Bone marrow (tissue), 2 donors: ENCODE data around the gene DDX54.
"Not testable (repeated sequence)": the region's sequence is repeated elsewhere in the genome, so short reads cannot be mapped to it uniquely, and the experiment has no call there.

ENCODE experiments used
- DNase-seq, 2 donors: peaks; one replicate each; lab custom pipeline; 2025; lab: John Stamatoyannopoulos, UW

Gene DDX54

GRCh38 chr12:113216027-113216426 lies 30.7 kb upstream of the DDX54 start:
- DNase-seq, result no peak

- peak in 1 of 2 donors; percentile 47 for DNase-seq
These were observed 29.7 kb upstream of the DDX54 start for GRCh38 chr12:113214895-113215400.

- DNase-seq, result no peak
These were observed 25.9 kb upstream of the DDX54 start for GRCh38 chr12:113211160-113211559.

DNA sequence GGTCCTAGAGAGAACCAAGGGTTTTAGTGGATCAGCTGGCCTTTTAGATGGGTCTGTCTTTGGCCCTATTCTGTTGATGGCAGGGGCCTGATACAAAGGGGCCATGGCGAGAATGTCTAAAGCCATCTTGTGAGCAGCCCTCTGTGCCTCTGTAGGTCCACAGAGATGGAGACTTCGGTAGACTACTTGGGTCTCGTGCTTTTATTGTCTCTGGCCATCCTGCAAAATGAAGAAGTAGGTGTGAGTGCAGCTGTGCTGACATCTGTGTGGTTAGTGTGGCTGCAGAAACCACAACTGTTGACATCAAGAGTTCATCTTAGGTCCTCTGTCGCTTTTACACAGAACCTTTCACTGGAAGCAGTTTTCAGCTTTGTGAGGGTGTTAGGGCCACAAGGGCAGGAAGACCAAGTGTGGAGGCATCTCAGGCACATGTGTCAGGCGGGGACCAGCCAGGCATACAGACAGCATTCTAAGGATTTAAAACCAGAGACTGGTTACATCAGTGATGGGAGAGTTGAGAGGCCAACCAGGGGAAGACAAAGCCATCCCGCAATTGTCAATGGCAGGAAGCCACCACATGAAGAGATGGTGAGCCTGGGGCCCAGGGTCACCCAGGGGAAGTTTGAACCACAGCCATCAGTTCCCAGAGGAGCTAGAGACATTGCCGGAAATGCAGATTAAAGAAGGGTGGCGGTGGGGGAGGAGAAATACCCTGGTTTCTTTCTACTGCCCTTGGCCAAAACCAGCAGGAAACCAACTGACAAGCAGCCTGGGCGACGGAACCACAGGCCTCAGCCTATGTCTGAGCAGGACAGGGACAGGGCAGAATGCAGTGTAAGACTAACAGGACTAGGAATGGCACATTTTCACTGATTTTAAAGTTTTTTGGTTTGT lies 23.0 kb upstream of the DDX54 start:
- peak; percentile 55 to 79 for DNase-seq

DNA sequence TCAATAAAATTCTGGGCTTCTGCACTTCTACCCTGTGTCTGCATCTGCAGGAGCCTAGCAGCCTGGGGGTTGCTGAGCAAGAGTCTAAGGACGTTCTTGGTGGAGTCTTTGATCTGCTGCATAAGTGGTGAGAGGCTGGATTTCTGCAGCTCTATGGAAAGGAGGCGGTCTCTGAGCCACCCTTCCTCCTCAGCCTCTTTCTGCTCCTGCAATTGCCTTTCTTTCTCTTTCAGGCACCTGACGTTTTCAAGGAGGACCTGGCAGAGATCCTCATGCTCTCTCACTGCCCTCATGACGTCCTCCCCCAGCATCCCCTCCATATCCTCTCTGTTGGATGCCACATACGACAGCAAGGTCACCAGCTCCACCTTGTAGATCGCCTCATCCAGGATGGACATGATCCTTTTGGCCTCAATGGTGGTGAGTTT lies 22.3 kb upstream of the DDX54 start:
- no peak for DNase-seq

DNA sequence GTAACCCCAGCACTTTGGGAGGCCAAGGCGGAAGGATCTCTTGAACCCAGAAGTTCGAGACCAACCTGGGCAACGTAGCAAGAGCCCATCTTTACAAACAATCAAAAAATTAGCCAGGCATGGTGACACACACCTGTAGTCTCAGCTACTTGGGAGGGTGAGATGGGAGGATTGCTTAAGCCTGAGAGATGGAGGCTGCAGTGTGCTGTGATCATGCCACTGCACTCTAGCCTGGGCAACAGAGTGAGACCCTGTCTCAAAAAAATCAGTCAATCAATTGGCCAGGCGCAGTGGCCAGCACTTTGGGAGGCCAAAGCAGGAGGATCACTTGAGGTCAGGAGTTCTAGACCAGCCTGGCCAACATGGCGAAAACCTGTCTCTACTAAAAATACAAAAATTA lies 21.5 kb upstream of the DDX54 start:
- not testable (repeated sequence) for DNase-seq

DNA sequence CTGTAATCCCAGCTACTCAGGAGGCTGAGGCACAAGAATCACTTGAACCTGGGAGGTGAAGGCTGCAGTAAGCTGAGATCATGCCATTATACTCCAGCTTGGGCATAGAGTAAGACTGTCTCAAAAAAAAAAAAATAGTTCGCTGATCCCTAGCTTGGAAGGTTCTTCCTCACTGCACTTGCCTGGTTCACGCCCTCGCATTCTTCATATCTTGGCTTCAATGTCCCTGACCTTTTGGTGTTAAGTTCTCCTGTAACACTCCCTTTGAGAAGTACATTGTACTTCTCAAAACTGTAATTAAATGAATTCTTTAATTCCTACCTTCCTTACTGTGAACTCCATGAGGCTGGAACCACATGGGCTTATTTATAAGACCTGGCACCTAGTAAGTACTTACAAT lies 19.5 kb upstream of the DDX54 start:
- DNase-seq, result no peak

DNA sequence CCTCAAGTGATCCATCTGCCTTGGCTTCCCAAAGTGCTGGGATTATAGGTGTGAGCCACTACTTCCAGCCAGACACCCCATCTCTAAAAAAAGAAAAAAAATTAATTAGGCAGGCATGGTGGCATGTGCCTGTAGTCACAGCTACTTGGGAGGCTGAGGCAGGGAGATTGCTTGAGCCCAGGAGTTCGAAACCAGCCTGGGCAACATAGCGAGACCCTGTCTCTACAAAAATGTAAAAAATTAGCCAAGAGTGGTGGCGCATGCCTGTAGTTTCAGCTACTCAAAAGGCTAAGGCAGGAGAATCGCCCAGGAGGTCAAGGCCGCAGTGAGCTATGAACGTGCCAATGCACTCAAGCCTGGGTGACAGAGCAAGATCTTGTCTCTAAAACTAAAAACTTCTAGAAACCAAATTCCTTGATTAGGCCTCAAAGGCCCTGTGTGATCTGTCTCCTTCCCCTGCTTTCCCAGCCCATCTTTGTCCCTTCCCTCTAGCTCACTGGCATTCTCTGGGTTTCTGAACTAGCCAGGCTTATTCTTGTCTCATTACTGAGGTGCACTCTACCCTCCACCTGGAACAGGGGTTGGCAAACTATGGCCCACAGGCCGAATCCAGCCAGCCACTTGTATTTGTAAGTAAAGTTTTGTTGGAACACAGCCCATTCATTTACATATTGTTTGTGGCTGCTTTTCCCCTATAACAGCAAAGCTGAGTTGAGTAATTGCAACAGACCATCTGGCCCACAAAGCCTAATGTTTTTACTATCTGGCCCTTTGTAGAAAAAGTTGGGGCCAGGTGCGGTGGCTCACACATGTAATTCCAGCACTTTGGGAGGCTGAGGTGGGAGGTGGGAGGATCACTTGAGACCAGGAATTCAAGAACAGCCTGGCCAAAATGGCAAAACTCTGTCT lies 18.8 kb upstream of the DDX54 start:
- no peak for DNase-seq

- no peak for DNase-seq
These were observed 17.2 kb upstream of the DDX54 start for GRCh38 chr12:113202300-113203075.

DNA sequence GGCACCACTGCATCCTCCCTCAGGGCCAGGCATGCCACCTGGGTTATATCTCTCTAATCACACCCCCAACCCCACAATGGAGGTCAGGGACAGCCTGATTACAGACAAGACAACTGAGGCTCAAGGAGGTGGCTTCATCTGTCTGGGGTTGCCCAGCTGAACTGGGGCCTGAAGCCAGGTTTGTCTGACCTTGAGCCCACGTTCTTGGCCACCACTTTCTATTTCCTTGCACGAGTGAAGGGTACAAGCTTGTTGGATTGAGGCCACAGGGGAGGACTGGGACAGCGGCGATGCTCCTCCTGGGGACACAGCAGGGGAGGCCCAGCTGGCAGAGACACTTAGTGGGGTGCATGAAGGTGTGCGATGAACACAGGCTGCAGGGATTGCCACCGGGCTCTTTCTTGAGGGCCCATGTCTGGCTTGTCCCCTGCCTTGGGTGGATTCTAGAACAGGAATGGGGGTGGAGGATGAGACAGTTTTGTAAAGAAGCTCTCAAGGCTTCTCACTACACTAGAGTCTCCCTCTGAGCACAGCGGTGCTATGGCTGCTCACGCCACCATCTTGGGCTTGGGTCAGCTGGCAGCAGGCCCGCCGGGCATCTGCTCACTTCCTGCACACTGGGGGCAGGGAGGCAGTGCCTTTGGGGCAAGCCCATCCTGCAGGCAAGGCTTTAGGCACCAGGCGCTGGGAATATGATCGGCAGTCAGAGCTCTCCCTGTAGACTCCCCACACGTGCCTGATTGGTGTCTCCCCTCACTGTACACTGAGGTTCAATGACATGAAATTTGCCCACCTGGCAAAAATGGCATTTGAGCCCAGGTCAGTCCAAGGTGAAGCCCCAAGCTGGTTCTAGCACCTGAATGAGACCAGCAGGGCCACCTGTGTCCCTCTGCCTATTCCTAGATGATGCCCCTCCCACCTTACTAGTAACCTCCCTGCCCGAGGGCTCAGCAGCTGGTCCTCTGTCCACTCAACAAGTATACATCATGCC lies 16.2 kb upstream of the DDX54 start:
- DNase-seq, result no peak

GRCh38 chr12:113200021-113200797 lies 14.9 kb upstream of the DDX54 start:
- DNase-seq, result no peak

DNA sequence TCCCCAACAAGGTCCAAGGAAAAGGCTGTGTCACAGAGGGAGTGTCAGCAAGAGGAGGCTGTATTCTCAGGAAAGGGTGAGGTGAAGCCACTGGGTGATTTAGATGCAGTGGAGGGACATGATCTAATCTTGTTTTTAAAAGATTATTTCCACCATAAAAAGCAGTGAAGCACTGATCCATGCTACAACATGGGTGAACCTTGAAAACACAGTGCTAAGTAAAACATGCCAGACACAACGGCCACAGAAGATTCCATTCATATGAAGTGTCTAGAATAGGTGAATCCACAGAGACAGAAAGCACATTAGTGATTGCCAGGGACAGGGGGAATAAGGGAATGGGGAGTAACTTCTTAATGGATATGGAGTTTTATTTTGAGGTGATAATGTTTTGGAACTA lies 13.0 kb upstream of the DDX54 start:
- no peak for DNase-seq

DNA sequence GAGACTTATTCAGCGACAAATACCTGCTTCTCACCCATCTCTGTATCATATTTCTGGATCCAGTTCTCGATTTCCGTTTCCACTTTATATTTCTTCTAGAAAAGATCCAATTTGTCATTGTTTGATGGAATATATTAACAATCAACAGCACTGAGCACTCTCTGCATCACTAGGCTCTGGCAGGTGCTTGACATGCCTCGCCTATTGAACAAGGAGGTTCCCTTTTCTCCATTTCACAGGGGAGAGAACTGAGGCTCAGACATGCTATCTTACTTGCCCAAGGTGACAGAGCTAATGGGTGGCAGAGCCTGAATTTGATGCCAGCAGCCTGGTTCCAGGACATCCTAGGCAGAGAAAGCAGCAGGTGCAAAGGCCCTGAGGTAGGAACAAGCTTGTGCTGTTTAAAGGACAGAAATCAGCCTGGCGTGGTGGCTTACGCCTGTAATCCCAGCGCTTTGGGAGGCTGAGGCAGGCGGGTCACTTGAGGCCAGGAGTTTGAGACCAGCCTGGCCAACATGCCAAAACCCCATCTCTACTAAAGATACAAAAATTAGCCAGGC lies 12.3 kb upstream of the DDX54 start:
- no peak for DNase-seq

- peak; percentile 9 to 79 for DNase-seq
These were observed 11.7 kb upstream of the DDX54 start for GRCh38 chr12:113196990-113197389.

- DNase-seq, result no peak
These were observed 11.3 kb upstream of the DDX54 start for GRCh38 chr12:113196582-113196981.

DNA sequence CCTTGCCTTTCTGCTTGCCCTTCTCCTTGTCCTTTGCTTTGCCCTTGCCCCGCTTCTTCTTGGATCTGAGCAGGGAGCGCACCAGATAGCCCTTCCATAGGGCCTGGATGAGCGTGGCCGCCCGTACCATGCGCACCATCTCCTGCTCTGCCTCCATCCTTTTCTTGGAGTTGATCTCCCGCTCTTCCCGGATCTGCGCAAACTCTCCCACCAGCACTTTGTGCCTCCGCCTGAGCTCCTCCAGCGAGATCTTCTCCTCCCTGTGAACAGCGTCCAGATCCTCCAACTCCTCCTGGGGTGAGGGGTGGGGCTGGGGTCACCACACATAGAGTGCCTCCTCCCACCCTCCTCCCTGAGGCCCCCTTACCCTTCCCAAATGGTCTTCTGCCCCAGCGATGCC lies 10.3 kb upstream of the DDX54 start:
- no peak for DNase-seq

- no peak for DNase-seq
These were observed 9.7 kb upstream of the DDX54 start for GRCh38 chr12:113194971-113195391.

DNA sequence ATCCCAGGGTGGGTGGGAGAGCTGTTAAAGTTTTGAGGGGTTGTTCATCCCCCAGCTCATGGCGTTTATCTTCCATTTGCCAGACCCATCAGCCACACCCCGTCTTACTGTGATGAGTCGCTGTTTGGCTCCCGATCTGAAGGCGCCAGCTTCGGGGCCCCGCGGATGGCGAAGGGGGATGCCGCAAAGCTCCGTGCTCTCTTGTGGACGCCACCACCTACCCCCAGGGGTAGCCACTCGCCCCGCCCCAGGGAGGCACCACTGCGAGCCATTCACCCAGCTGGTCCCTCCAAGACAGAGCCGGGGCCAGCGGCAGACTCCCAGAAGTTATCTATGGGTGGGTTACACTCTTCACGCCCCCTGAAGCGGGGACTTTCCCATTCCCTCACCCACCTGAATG lies 5.9 kb upstream of the DDX54 start:
- DNase-seq, result no peak

DNA sequence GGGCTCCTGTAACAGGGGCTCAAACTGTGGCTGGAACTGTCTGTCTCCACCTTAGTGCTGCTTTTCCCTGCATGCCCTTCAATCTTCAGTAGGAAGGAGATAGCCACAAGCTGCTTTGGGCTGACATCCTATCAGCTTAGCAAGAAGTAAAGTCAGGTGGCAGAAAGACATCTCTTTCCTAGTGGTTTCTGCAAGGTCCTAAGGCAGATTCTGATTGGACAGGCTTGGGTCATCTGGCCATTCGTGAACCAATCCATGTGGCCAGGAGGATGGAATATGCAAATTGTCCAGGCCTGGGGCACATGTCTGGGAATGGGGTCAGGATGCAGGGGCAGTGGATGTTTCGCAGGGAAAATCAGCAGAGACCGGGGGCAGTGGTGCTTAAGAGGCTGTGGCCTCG lies 5.5 kb upstream of the DDX54 start:
- DNase-seq, result no peak

DNA sequence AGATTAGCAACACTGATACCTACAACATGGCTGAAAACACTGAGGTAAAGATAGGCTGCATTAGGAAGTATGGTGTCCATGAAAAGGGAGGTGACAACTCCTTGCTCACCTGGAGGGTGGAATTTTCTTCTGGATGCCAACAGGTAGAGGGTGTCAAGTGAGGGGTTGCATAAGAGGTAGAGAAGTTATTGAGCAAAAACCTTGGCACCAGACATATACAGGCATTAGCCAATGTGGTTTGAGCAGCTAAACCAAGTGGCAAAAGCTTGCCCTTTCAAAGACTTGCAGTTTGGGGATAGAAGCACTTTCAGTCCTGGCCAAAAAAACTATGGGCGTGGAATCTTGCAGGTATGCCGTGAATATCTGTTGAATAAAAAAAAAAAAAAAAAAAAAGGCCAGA lies 4.1 kb upstream of the DDX54 start:
- no peak for DNase-seq
